K562 (cell line): Measurements from ENCODE around the gene MKNK2. TPM values are rescaled to one million over a fixed set of nuclear protein-coding genes. Genes with fewer than 3 reads are reported as not detected.

ENCODE experiments used
- ARID3A ChIP-seq: IDR thresholded peaks from 2 replicates; pipeline ENCODE4 v1.6.1; 2012; ENCODE audit warnings: low read depth, low read length, improper control_type of control experiment, borderline replicate concordance
- CREBBP ChIP-seq: IDR thresholded peaks from one replicate; pipeline ENCODE4 v1.6.1; 2012; ENCODE audit warnings: low read depth, mild to moderate bottlenecking, control low read depth, inconsistent platforms, low read length
- DNMT1 ChIP-seq: fragments of 450-650 bp; IDR thresholded peaks from 2 replicates; pipeline ENCODE4 v1.6.1; 2016; ENCODE audit warnings: antibody characterized with exemption, mild to moderate bottlenecking
- FOXM1 ChIP-seq, 2 experiments: fragments of 450-650 bp in 1 of 2; sonication (generic) in 1 of 2; formaldehyde crosslinking in 1 of 2; IDR thresholded peaks; 2 replicates each; pipeline versions ENCODE4 v1.6.1 to v1.9.0; 2017 to 2022; ENCODE audit warnings: low read depth in 2 of 2, mild to moderate bottlenecking in 2 of 2, missing genetic modification reagents in 1 of 2, moderate library complexity in 1 of 2
- HNRNPK ChIP-seq: fragments of 200-400 bp; formaldehyde crosslinking; IDR thresholded peaks from one replicate; pipeline ENCODE4 v1.6.1; 2018; ENCODE audit warnings: mild to moderate bottlenecking, low read depth, low read length; ENCODE audit not compliant: poor library complexity, severe bottlenecking
- MTA2 ChIP-seq: fragments of 450-650 bp; IDR thresholded peaks from 2 replicates; pipeline ENCODE4 v1.6.1; 2016; ENCODE audit warnings: low read depth
- MYBL2 ChIP-seq, 2 experiments: fragments of 450-650 bp in 1 of 2; sonication (generic) in 1 of 2; formaldehyde crosslinking in 1 of 2; IDR thresholded peaks; 2 replicates each; pipeline versions ENCODE4 v1.6.1 to v1.8.1; 2017 to 2022; ENCODE audit warnings: borderline replicate concordance in 1 of 2, inconsistent platforms in 1 of 2, low read depth in 1 of 2, mild to moderate bottlenecking in 1 of 2, missing genetic modification reagents in 1 of 2, moderate library complexity in 1 of 2
- NBN ChIP-seq: fragments of 450-650 bp; IDR thresholded peaks from 2 replicates; pipeline ENCODE4 v1.6.1; 2016; ENCODE audit warnings: low read depth, mild to moderate bottlenecking
- PHF20 ChIP-seq: fragments of 450-650 bp; IDR thresholded peaks from 2 replicates; pipeline ENCODE4 v1.6.1; 2018; ENCODE audit not compliant: partially characterized antibody
- RHOXF2B ChIP-seq: fragments of 250-450 bp; sonication (Bioruptor Pico); conservative IDR thresholded peaks from 2 replicates; pipeline ENCODE4 v1.5.1; 2021
- SIN3B ChIP-seq: fragments of 450-650 bp; IDR thresholded peaks from 2 replicates; pipeline ENCODE4 v1.6.1; 2017; ENCODE audit warnings: low read depth, mild to moderate bottlenecking, moderate library complexity
- TCFL5 ChIP-seq: fragments of 250-450 bp; sonication (Bioruptor Pico); conservative IDR thresholded peaks from 2 replicates; pipeline ENCODE4 v1.6.1; 2021; ENCODE audit warnings: mild to moderate bottlenecking, moderate library complexity, matching md5 sums
- TRIM25 ChIP-seq: fragments of 450-650 bp; IDR thresholded peaks from 2 replicates; pipeline ENCODE4 v1.7.0; 2016; ENCODE audit warnings: borderline replicate concordance
- TRIM28 ChIP-seq: fragments of 450-650 bp; IDR thresholded peaks from 2 replicates; pipeline ENCODE4 v1.6.1; 2017
- U2AF2 ChIP-seq: fragments of 200-400 bp; formaldehyde crosslinking; optimal IDR thresholded peaks from 2 replicates; pipeline ENCODE3; 2017; ENCODE audit warnings: low read depth, mild to moderate bottlenecking, low read length
- ZNF609 ChIP-seq: sonication (generic); formaldehyde crosslinking; IDR thresholded peaks from 2 replicates; pipeline ENCODE4 v1.8.1; 2023; ENCODE audit warnings: missing genetic modification reagents, mild to moderate bottlenecking, borderline replicate concordance
- ZNF778 ChIP-seq: fragments of 450-650 bp; formaldehyde crosslinking; IDR thresholded peaks from 2 replicates; pipeline ENCODE4 v1.4.0; 2020; ENCODE audit warnings: mild to moderate bottlenecking, moderate library complexity
- polyA plus RNA-seq, 8 experiments: library from polyadenylated mRNA; depleted of rRNA in 4 of 8; stranded (reverse) in 5 of 8; unstranded in 3 of 8; fragments of >200 nt; fragmentation: Nextera tagmentation in 2 of 8; fragmentation: Illumina TruSeq in 1 of 8; extraction: Ambion mirVana in 2 of 8; extraction: Trizol in 1 of 8; gene quantifications; 2 replicates each; pipeline versions ENCODE4 v1.2.1 to v1.2.3, GENCODE V29; 2011 to 2014; ENCODE audit warnings: inconsistent platforms in 1 of 8, missing spikeins in 1 of 8
- total RNA-seq, 7 experiments: library from RNA; depleted of rRNA in 6 of 7; stranded (reverse); fragments of >200 nt in 6 of 7; fragmentation: Illumina TruSeq in 2 of 7; extraction: Trizol in 2 of 7; gene quantifications; 2 replicates each; pipeline versions ENCODE4 v1.2.1 to v1.2.3, GENCODE V29; 2011 to 2021; ENCODE audit warnings: low replicate concordance in 1 of 7
- TF ChIP-seq, protein P1 (sequence below): fragments of 450-650 bp; formaldehyde crosslinking; IDR thresholded peaks from 2 replicates; pipeline ENCODE4 v1.4.0; 2020; ENCODE audit warnings: mild to moderate bottlenecking, mixed read lengths

Gene MKNK2
- total and polyA plus RNA-seq, 9 of the 15 experiments (the other 6 are each of a cell fraction or from before 2014, with no cell fraction given): 5.1 to 191 (median 51.9) TPM

GRCh38 chr19:2060884-2061494, 9.9 kb upstream of the MKNK2 start (continued):
- no peak for TF ChIP-seq ZNF778
- TF ChIP-seq, protein P1, sequence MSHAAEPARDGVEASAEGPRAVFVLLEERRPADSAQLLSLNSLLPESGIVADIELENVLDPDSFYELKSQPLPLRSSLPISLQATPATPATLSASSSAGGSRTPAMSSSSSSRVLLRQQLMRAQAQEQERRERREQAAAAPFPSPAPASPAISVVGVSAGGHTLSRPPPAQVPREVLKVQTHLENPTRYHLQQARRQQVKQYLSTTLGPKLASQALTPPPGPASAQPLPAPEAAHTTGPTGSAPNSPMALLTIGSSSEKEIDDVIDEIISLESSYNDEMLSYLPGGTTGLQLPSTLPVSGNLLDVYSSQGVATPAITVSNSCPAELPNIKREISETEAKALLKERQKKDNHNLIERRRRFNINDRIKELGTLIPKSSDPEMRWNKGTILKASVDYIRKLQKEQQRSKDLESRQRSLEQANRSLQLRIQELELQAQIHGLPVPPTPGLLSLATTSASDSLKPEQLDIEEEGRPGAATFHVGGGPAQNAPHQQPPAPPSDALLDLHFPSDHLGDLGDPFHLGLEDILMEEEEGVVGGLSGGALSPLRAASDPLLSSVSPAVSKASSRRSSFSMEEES (CRISPR knock-in tag): no peak
- no peak for TF ChIP-seq TCFL5 (CRISPR knock-in tag)
- no peak for TF ChIP-seq MTA2
- TF ChIP-seq ARID3A: no peak
- no peak for TF ChIP-seq MYBL2 (IDR thresholded peaks at IDR 0.05; ENCODE audit: low read depth)
- no peak for TF ChIP-seq MYBL2 (CRISPR knock-in tag; IDR thresholded peaks at IDR 0.05; ENCODE audit: borderline replicate concordance)
- TF ChIP-seq SIN3B: peak; percentile 55; the same call in 1 of the 2 replicates
- TF ChIP-seq PHF20: no peak
- 0 out of 2 replicates have a peak, but pooled peaks have one; percentile 15 for TF ChIP-seq NBN
- no peak for TF ChIP-seq DNMT1
- TF ChIP-seq HNRNPK: no peak
- TF ChIP-seq RHOXF2B (CRISPR knock-in tag): no peak
- TF ChIP-seq U2AF2: no peak
- TF ChIP-seq TRIM28: no peak
- no peak for TF ChIP-seq TRIM25
- peak; percentile 85; the same call in 1 of the 2 replicates for TF ChIP-seq ZNF609
- no peak for TF ChIP-seq CREBBP
- no peak for TF ChIP-seq FOXM1 (IDR thresholded peaks at IDR 0.05; ENCODE audit: low read depth)
- TF ChIP-seq FOXM1 (CRISPR knock-in tag; IDR thresholded peaks at IDR 0.05; ENCODE audit: low read depth): no peak
